MCF 10A (cell line): ENCODE measurements around the gene ASH1L. TPM values are rescaled to one million over a fixed set of nuclear protein-coding genes. Genes with fewer than 3 reads are reported as not detected.

Experiments
- BruUV-seq: library from RNA; stranded (reverse); fragments of 400-500 nt; replicated peaks from 2 replicates; lab custom pipeline; 2021; lab: Mats Ljungman, UMichigan
- CTCF ChIA-PET: fragments of 300-600 bp; sonication (Branson Sonifier 250); formaldehyde crosslinking; extraction: SDS; loops from one replicate; lab custom pipeline; 2021; ENCODE audit warnings: antibody characterized with exemption, inconsistent platforms; lab: Yijun Ruan, JAX
- POLR2A ChIA-PET: fragments of 300-600, 350-650 bp; sonication (Branson Sonifier 250); formaldehyde crosslinking; extraction: SDS; loops from one replicate; lab custom pipeline; 2020; ENCODE audit warnings: antibody characterized with exemption, inconsistent platforms; lab: Yijun Ruan, JAX
- DNase-seq: peaks from one replicate; pipeline ENCODE4 v3.0.0-alpha.2; 2018; ENCODE audit not compliant: unreplicated experiment
- H3K27ac Mint-ChIP-seq: one replicate; pipeline ENCODE4 v1.8.0; 2022; ENCODE audit warnings: mild to moderate bottlenecking, low read depth, mixed read lengths; ENCODE audit not compliant: unreplicated experiment
- H3K27me3 Mint-ChIP-seq: one replicate; pipeline ENCODE4 v1.8.0; 2022; ENCODE audit warnings: mixed read lengths; ENCODE audit not compliant: insufficient read depth, unreplicated experiment
- H3K36me3 Mint-ChIP-seq: one replicate; pipeline ENCODE4 v1.8.0; 2022; ENCODE audit warnings: mild to moderate bottlenecking, moderate library complexity, mixed read lengths; ENCODE audit not compliant: insufficient read depth, unreplicated experiment
- H3K4me1 Mint-ChIP-seq: one replicate; pipeline ENCODE4 v1.8.0; 2022; ENCODE audit warnings: mixed read lengths; ENCODE audit not compliant: insufficient read depth, unreplicated experiment
- H3K4me3 Mint-ChIP-seq: one replicate; pipeline ENCODE4 v1.8.0; 2022; ENCODE audit warnings: mild to moderate bottlenecking, moderate library complexity, mixed read lengths; ENCODE audit not compliant: unreplicated experiment
- H3K9me3 Mint-ChIP-seq: one replicate; pipeline ENCODE4 v1.8.0; 2022; ENCODE audit warnings: mixed read lengths; ENCODE audit not compliant: unreplicated experiment
- CTCF ChIP-seq: fragments of 200-600 bp; IDR thresholded peaks from one replicate; pipeline ENCODE4 v1.8.0; 2022; ENCODE audit warnings: antibody characterized with exemption, mild to moderate bottlenecking; ENCODE audit not compliant: unreplicated experiment
- intact Hi-C: fragments of 100-400 bp; cut with micrococcal nuclease; formaldehyde crosslinking; loops from 2 replicates; pipeline ENCODE4 v1.14.1; 2022
- total RNA-seq: library from RNA; stranded (reverse); gene quantifications from 2 replicates; pipeline ENCODE4 v1.2.3, GENCODE V29; 2022

The ASH1L gene
- total RNA-seq, 1 experiment from 2014 or later: 59.1 TPM

DNA sequence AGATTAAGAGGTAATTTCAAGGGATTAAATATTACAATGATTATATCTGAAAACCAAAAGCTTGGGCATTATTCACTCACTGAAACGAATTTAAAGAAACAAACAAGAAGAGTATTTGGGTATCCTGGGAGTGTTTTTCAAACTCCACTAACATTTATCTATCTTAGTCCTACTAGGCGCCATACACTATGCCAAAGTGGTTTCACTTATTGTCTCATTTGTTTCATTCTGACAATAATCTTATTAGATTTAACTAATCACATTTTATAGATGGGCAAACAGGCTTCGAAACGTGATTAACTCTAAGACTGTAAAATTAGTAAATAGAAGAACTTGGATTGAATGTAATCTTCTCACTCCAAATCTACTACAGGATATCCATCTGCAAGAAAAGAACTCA is 25.4 kb downstream of the ASH1L start:
- ChIA-PET POLR2A (interaction anchor here (0.7 to 1.7 kb wide), 3 partner anchors 9 to 26 kb away, joined by 3 to 6 read pairs (median 4); partner anchors contain the start of gene ASH1L), CTCF (interaction anchor here (0.6 to 1.0 kb wide), 3 partner anchors 11 to 35 kb away, joined by 3 to 4 read pairs (median 3); no protein-coding TSS in a partner anchor)
- Mint-ChIP-seq H3K27ac (no peak overlapping the region), H3K36me3 (peaks cover 14% of the 10 kb centered on the region), H3K9me3 (peaks cover 12% of the 10 kb centered on the region), H3K4me1 (peaks cover 35% of the 10 kb centered on the region), H3K4me3 (no peak overlapping the region), H3K27me3 (no peaks in the 10 kb centered on the region)
- no TSS peak for BruUV-seq
- TF ChIP-seq CTCF: no peak
- DNase-seq: no peak
- intact Hi-C loops: no loop called here

- no peak for TF ChIP-seq CTCF
- Mint-ChIP-seq H3K36me3 (peaks cover 10% of the 10 kb centered on the region), H3K4me3 (no peak overlapping the region), H3K4me1 (peaks cover 23% of the 10 kb centered on the region), H3K27ac (no peak overlapping the region), H3K27me3 (no peaks in the 10 kb centered on the region), H3K9me3 (peaks cover 12% of the 10 kb centered on the region)
- no peak for DNase-seq
- no TSS peak for BruUV-seq
- intact Hi-C loops: no loop called here
- POLR2A ChIA-PET: no interaction called here
- CTCF ChIA-PET: interaction anchor here (0.8 kb wide), 1 partner anchor 51 kb away, joined by 3 read pairs; no protein-coding TSS in a partner anchor
Observed at GRCh38 chr1:155531624-155532023, 31.0 kb downstream of the ASH1L start.

GRCh38 chr1:155529929-155530328 is 32.7 kb downstream of the ASH1L start:
- peaks cover 23% of the 10 kb centered on the region for H3K4me1 Mint-ChIP-seq
- ChIA-PET CTCF (interaction anchor here (0.6 kb wide), 1 partner anchor 146 kb away, joined by 4 read pairs; no protein-coding TSS in a partner anchor), POLR2A (interaction anchor here (0.6 to 1.4 kb wide), 4 partner anchors 8 to 33 kb away, joined by 3 read pairs; no protein-coding TSS in a partner anchor)
- peaks cover 12% of the 10 kb centered on the region for H3K9me3 Mint-ChIP-seq
- H3K27ac Mint-ChIP-seq: no peak overlapping the region
- no peak for TF ChIP-seq CTCF
- H3K4me3 Mint-ChIP-seq: no peak overlapping the region
- intact Hi-C loops: no loop called here
- no peak for DNase-seq
- no TSS peak for BruUV-seq
- no peaks in the 10 kb centered on the region for H3K27me3 Mint-ChIP-seq
- peaks cover 12% of the 10 kb centered on the region for H3K36me3 Mint-ChIP-seq

DNA sequence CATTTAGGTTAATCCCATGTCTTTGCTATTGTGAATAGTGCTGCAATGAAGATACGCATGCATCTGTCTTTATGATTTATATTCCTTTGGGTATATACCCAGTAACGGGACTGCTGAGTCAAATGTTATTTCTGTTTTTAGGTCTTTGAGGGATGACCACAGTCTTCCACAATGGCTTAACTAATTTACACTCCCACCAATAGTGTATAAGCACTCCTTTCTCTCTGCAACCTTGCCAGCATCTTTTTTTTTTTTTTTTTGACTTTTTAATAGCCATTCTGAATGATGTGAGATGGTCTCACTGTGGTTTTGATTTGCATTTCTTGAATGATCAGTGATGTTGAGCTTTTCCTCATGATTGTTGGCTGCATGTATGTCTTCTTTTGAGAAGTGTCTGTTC is 33.5 kb downstream of the ASH1L start:
- intact Hi-C loops: no loop called here
- CTCF ChIA-PET: no interaction called here
- Mint-ChIP-seq H3K27ac (no peak overlapping the region), H3K27me3 (no peaks in the 10 kb centered on the region), H3K9me3 (peaks cover 8% of the 10 kb centered on the region), H3K36me3 (peaks cover 20% of the 10 kb centered on the region), H3K4me1 (peaks cover 18% of the 10 kb centered on the region), H3K4me3 (no peak overlapping the region)
- no peak for DNase-seq
- no peak for TF ChIP-seq CTCF
- BruUV-seq: no TSS peak
- POLR2A ChIA-PET: interaction anchor here (1.3 to 1.4 kb wide), 2 partner anchors 25 to 29 kb away, joined by 3 read pairs; no protein-coding TSS in a partner anchor
